MCF 10A (cell line): ENCODE data around the gene RNF115. TPM values are rescaled to one million over a fixed set of nuclear protein-coding genes. Genes with fewer than 3 reads are reported as not detected.

Experiments used
- BruUV-seq: library from RNA; stranded (reverse); fragments of 400-500 nt; replicated peaks from 2 replicates; lab custom pipeline; 2021; lab: Mats Ljungman, UMichigan
- CTCF ChIA-PET: fragments of 300-600 bp; sonication (Branson Sonifier 250); formaldehyde crosslinking; extraction: SDS; loops from one replicate; lab custom pipeline; 2021; ENCODE audit warnings: antibody characterized with exemption, inconsistent platforms; lab: Yijun Ruan, JAX
- POLR2A ChIA-PET: fragments of 300-600, 350-650 bp; sonication (Branson Sonifier 250); formaldehyde crosslinking; extraction: SDS; loops from one replicate; lab custom pipeline; 2020; ENCODE audit warnings: antibody characterized with exemption, inconsistent platforms; lab: Yijun Ruan, JAX
- DNase-seq: peaks from one replicate; pipeline ENCODE4 v3.0.0-alpha.2; 2018; ENCODE audit not compliant: unreplicated experiment
- H3K27ac Mint-ChIP-seq: one replicate; pipeline ENCODE4 v1.8.0; 2022; ENCODE audit warnings: mild to moderate bottlenecking, low read depth, mixed read lengths; ENCODE audit not compliant: unreplicated experiment
- H3K27me3 Mint-ChIP-seq: one replicate; pipeline ENCODE4 v1.8.0; 2022; ENCODE audit warnings: mixed read lengths; ENCODE audit not compliant: insufficient read depth, unreplicated experiment
- H3K36me3 Mint-ChIP-seq: one replicate; pipeline ENCODE4 v1.8.0; 2022; ENCODE audit warnings: mild to moderate bottlenecking, moderate library complexity, mixed read lengths; ENCODE audit not compliant: insufficient read depth, unreplicated experiment
- H3K4me1 Mint-ChIP-seq: one replicate; pipeline ENCODE4 v1.8.0; 2022; ENCODE audit warnings: mixed read lengths; ENCODE audit not compliant: insufficient read depth, unreplicated experiment
- H3K4me3 Mint-ChIP-seq: one replicate; pipeline ENCODE4 v1.8.0; 2022; ENCODE audit warnings: mild to moderate bottlenecking, moderate library complexity, mixed read lengths; ENCODE audit not compliant: unreplicated experiment
- H3K9me3 Mint-ChIP-seq: one replicate; pipeline ENCODE4 v1.8.0; 2022; ENCODE audit warnings: mixed read lengths; ENCODE audit not compliant: unreplicated experiment
- CTCF ChIP-seq: fragments of 200-600 bp; IDR thresholded peaks from one replicate; pipeline ENCODE4 v1.8.0; 2022; ENCODE audit warnings: antibody characterized with exemption, mild to moderate bottlenecking; ENCODE audit not compliant: unreplicated experiment
- intact Hi-C: fragments of 100-400 bp; cut with micrococcal nuclease; formaldehyde crosslinking; loops from 2 replicates; pipeline ENCODE4 v1.14.1; 2022
- total RNA-seq: library from RNA; stranded (reverse); gene quantifications from 2 replicates; pipeline ENCODE4 v1.2.3, GENCODE V29; 2022

The RNF115 gene
- total RNA-seq, 1 experiment from 2014 or later, result 19.5 TPM

GRCh38 chr1:145759721-145760120 lies 64.2 kb downstream of the RNF115 start:
- no peak for DNase-seq
- CTCF ChIA-PET, result interaction anchor here (1.0 to 1.7 kb wide), 3 partner anchors 18 to 38 kb away, joined by 3 to 4 read pairs (median 4); no protein-coding TSS in a partner anchor
- Mint-ChIP-seq H3K36me3 (peaks cover 62% of the 10 kb centered on the region), H3K27ac (no peak overlapping the region), H3K9me3 (peaks cover 6% of the 10 kb centered on the region), H3K4me1 (no peaks in the 10 kb centered on the region), H3K27me3 (no peaks in the 10 kb centered on the region), H3K4me3 (no peak overlapping the region)
- intact Hi-C loops, result loop anchor here (10.0 kb wide), 1 partner anchor 65 kb away; the partner anchor contains the start of genes POLR3C and RNF115
- POLR2A ChIA-PET, result interaction anchor here (1.2 to 1.5 kb wide), 2 partner anchors 8 to 9 kb away, joined by 3 read pairs; no protein-coding TSS in a partner anchor
- TF ChIP-seq CTCF, result no peak
- no TSS peak for BruUV-seq

GRCh38 chr1:145758575-145758974 lies 65.3 kb downstream of the RNF115 start:
- H3K36me3 Mint-ChIP-seq, result peaks cover 66% of the 10 kb centered on the region
- CTCF ChIA-PET, result interaction anchor here (0.6 to 2.2 kb wide), 7 partner anchors 11 to 254 kb away, joined by 3 to 8 read pairs (median 4); partner anchors contain the start of gene NUDT17
- POLR2A ChIA-PET, result interaction anchor here (0.5 to 1.3 kb wide), 3 partner anchors 15 to 24 kb away, joined by 3 to 6 read pairs (median 5); no protein-coding TSS in a partner anchor
- no peaks in the 10 kb centered on the region for H3K4me1 Mint-ChIP-seq
- intact Hi-C loops, result loop anchor here (10.0 kb wide), 1 partner anchor 66 kb away; the partner anchor contains the start of genes POLR3C and RNF115
- no TSS peak for BruUV-seq
- no peak overlapping the region for H3K4me3 Mint-ChIP-seq
- DNase-seq, result no peak
- no peaks in the 10 kb centered on the region for H3K27me3 Mint-ChIP-seq
- no peak for TF ChIP-seq CTCF
- H3K27ac Mint-ChIP-seq, result no peak overlapping the region
- peaks cover 6% of the 10 kb centered on the region for H3K9me3 Mint-ChIP-seq

GRCh38 chr1:145758116-145758515 lies 65.8 kb downstream of the RNF115 start:
- CTCF ChIA-PET, result interaction anchor here (0.6 to 2.2 kb wide), 7 partner anchors 11 to 254 kb away, joined by 3 to 8 read pairs (median 4); partner anchors contain the start of gene NUDT17
- Mint-ChIP-seq H3K4me3 (no peak overlapping the region), H3K27ac (no peak overlapping the region), H3K36me3 (peaks cover 67% of the 10 kb centered on the region), H3K9me3 (peaks cover 6% of the 10 kb centered on the region), H3K27me3 (no peaks in the 10 kb centered on the region), H3K4me1 (no peaks in the 10 kb centered on the region)
- POLR2A ChIA-PET, result interaction anchor here (0.8 to 1.4 kb wide), 4 partner anchors 11 to 24 kb away, joined by 3 to 5 read pairs (median 4); no protein-coding TSS in a partner anchor
- intact Hi-C loops, result loop anchor here (10.0 kb wide), 1 partner anchor 67 kb away; the partner anchor contains the start of genes POLR3C and RNF115
- no peak for TF ChIP-seq CTCF
- no peak for DNase-seq
- BruUV-seq, result no TSS peak

GRCh38 chr1:145757420-145757819 lies 66.5 kb downstream of the RNF115 start:
- CTCF ChIA-PET, result interaction anchor here (1.3 to 2.2 kb wide), 3 partner anchors 10 to 88 kb away, joined by 4 to 8 read pairs (median 5); partner anchors contain the start of gene NUDT17
- no peak for DNase-seq
- Mint-ChIP-seq H3K4me1 (no peaks in the 10 kb centered on the region), H3K4me3 (no peak overlapping the region), H3K27ac (no peak overlapping the region), H3K27me3 (no peaks in the 10 kb centered on the region), H3K36me3 (peaks cover 67% of the 10 kb centered on the region), H3K9me3 (peaks cover 6% of the 10 kb centered on the region)
- intact Hi-C loops, result loop anchor here (10.0 kb wide), 1 partner anchor 67 kb away; the partner anchor contains the start of genes POLR3C and RNF115
- POLR2A ChIA-PET, result interaction anchor here (0.6 to 1.4 kb wide), 3 partner anchors 12 to 24 kb away, joined by 3 to 5 read pairs (median 4); no protein-coding TSS in a partner anchor
- no peak for TF ChIP-seq CTCF
- no TSS peak for BruUV-seq
